SK-N-SH (cell line): ENCODE data around the gene FBN1. TPM values are rescaled to one million over a fixed set of nuclear protein-coding genes. Genes with fewer than 3 reads are reported as not detected.

Source experiments
- CTCF ChIA-PET: fragments of 300-600, 350-600 bp; formaldehyde crosslinking; extraction: SDS; loops from one replicate; lab custom pipeline; 2021; lab: Yijun Ruan, JAX
- POLR2A ChIA-PET: fragments of 350-600 bp; sonication (Branson Sonifier 250); formaldehyde crosslinking; extraction: SDS; loops from one replicate; lab custom pipeline; 2020; ENCODE audit warnings: antibody characterized with exemption, inconsistent platforms; lab: Yijun Ruan, JAX
- DNase-seq: peaks from one replicate; pipeline ENCODE4 v3.0.0; 2012
- H2AFZ ChIP-seq: fragments of 200-600 bp; sonication (generic); 2 replicates; pipeline ENCODE4 v1.8.1; 2016; ENCODE audit warnings: antibody characterized with exemption, mild to moderate bottlenecking, low read depth
- H3F3A ChIP-seq: fragments of 200-600 bp; sonication (generic); replicated peaks from 2 replicates; pipeline ENCODE3; 2016; ENCODE audit warnings: antibody characterized with exemption, mild to moderate bottlenecking; ENCODE audit not compliant: insufficient read depth
- H3K27ac ChIP-seq, 2 experiments: fragments of 200-500 bp in 1 of 2; fragments of 200-600 bp in 1 of 2; sonication (Bioruptor generic) in 1 of 2; sonication (generic), shearing (Covaris generic) in 1 of 2; 2 replicates each; pipeline versions ENCODE4 v1.5.1 to v1.6.1; 2014 to 2016; ENCODE audit warnings: low read depth in 2 of 2, inconsistent platforms in 1 of 2, low read length in 1 of 2, mild to moderate bottlenecking in 1 of 2, mixed read lengths in 1 of 2
- H3K27me3 ChIP-seq: fragments of 200-600 bp; sonication (generic), shearing (Covaris generic); 2 replicates; pipeline ENCODE4 v1.6.1; 2016; ENCODE audit warnings: mixed run types; ENCODE audit not compliant: insufficient read depth
- H3K36me3 ChIP-seq, 2 experiments: fragments of 200-500 bp in 1 of 2; fragments of 200-600 bp in 1 of 2; sonication (Bioruptor generic) in 1 of 2; sonication (generic) in 1 of 2; replicated peaks in 1 of 2; 2 replicates each; pipeline versions ENCODE3 to v1.5.1; 2014 to 2016; ENCODE audit warnings: low read length in 1 of 2, mild to moderate bottlenecking in 1 of 2; ENCODE audit not compliant: insufficient read depth in 2 of 2, control insufficient read depth in 1 of 2
- H3K4me1 ChIP-seq, 2 experiments: fragments of 200-500 bp in 1 of 2; fragments of 200-600 bp in 1 of 2; sonication (Bioruptor generic) in 1 of 2; sonication (generic), shearing (Covaris generic) in 1 of 2; 2 replicates each; pipeline versions ENCODE4 v1.5.1 to v1.6.1; 2014 to 2016; ENCODE audit warnings: low read depth in 1 of 2, low read length in 1 of 2, mixed run types in 1 of 2; ENCODE audit not compliant: insufficient read depth in 2 of 2, control insufficient read depth in 1 of 2
- H3K4me2 ChIP-seq: fragments of 200-600 bp; sonication (generic), shearing (Covaris generic); 2 replicates; pipeline ENCODE4 v1.6.1; 2017; ENCODE audit warnings: mixed run types
- H3K4me3 ChIP-seq, 2 experiments: fragments of 200-500 bp in 1 of 2; fragments of 200-600 bp in 1 of 2; sonication (Bioruptor generic) in 1 of 2; sonication (generic), shearing (Covaris generic) in 1 of 2; 2 replicates each; pipeline versions ENCODE4 v1.5.1 to v1.8.1; 2014 to 2016; ENCODE audit warnings: low read depth in 2 of 2, inconsistent platforms in 1 of 2, low read length in 1 of 2, mild to moderate bottlenecking in 1 of 2, mixed read lengths in 1 of 2, moderate library complexity in 1 of 2
- H3K79me2 ChIP-seq: fragments of 200-600 bp; sonication (generic); 2 replicates; pipeline ENCODE4 v1.8.1; 2017; ENCODE audit warnings: mild to moderate bottlenecking; ENCODE audit not compliant: insufficient read depth
- H3K9ac ChIP-seq: fragments of 200-600 bp; sonication (generic); 2 replicates; pipeline ENCODE4 v1.6.1; 2017; ENCODE audit warnings: mixed run types
- H3K9me2 ChIP-seq: fragments of 200-600 bp; sonication (generic); 2 replicates; pipeline ENCODE4 v1.6.1; 2017; ENCODE audit warnings: mixed run types
- H3K9me3 ChIP-seq: fragments of 200-600 bp; sonication (generic); 2 replicates; pipeline ENCODE4 v1.6.1; 2017; ENCODE audit warnings: mixed run types, mild to moderate bottlenecking, moderate library complexity
- H4K20me1 ChIP-seq: fragments of 200-600 bp; sonication (generic); 2 replicates; pipeline ENCODE4 v1.6.1; 2017; ENCODE audit warnings: mild to moderate bottlenecking, mixed run types; ENCODE audit not compliant: insufficient read depth
- CHD2 ChIP-seq: fragments of 150-350 bp; IDR thresholded peaks from 2 replicates; pipeline ENCODE4 v1.6.1; 2018; ENCODE audit warnings: low read length; ENCODE audit not compliant: partially characterized antibody
- CTCF ChIP-seq: fragments of 200-600 bp; sonication (generic); IDR thresholded peaks from 2 replicates; pipeline ENCODE4 v1.6.1; 2017; ENCODE audit warnings: antibody characterized with exemption, mild to moderate bottlenecking, moderate library complexity
- ELF1 ChIP-seq: IDR thresholded peaks from 2 replicates; pipeline ENCODE4 v1.4.0; 2012
- EP300 ChIP-seq, 2 experiments: IDR thresholded peaks; 2 replicates each; pipeline versions ENCODE4 v1.4.0 to v1.6.1; 2012; ENCODE audit warnings: borderline replicate concordance in 1 of 2, low read depth in 1 of 2, low read length in 1 of 2
- EZH2phosphoT487 ChIP-seq: fragments of 200-600 bp; sonication (generic); IDR thresholded peaks from 2 replicates; pipeline ENCODE4 v1.6.1; 2017; ENCODE audit warnings: low read depth, mixed run types, mild to moderate bottlenecking, antibody characterized with exemption, moderate library complexity, borderline replicate concordance
- MEF2A ChIP-seq: IDR thresholded peaks from 2 replicates; pipeline ENCODE4 v1.4.0; 2012; ENCODE audit warnings: low read depth, borderline replicate concordance
- MXI1 ChIP-seq: IDR thresholded peaks from 2 replicates; pipeline ENCODE4 v1.6.1; 2012; ENCODE audit warnings: mild to moderate bottlenecking, low read depth, low read length, improper control_type of control experiment
- NFIC ChIP-seq: IDR thresholded peaks from 2 replicates; pipeline ENCODE4 v1.4.0; 2012; ENCODE audit warnings: borderline replicate concordance
- SIN3A ChIP-seq: IDR thresholded peaks from 2 replicates; pipeline ENCODE4 v1.6.1; 2012; ENCODE audit warnings: low read depth, mild to moderate bottlenecking, low read length, moderate library complexity, borderline replicate concordance
- TAF1 ChIP-seq: IDR thresholded peaks from 2 replicates; pipeline ENCODE4 v1.6.1; 2012; ENCODE audit warnings: low read depth, mild to moderate bottlenecking, low read length, moderate library complexity, borderline replicate concordance
- TCF12 ChIP-seq: IDR thresholded peaks from 2 replicates; pipeline ENCODE4 v1.4.0; 2012
- TEAD4 ChIP-seq: IDR thresholded peaks from 2 replicates; pipeline ENCODE4 v1.4.0; 2012; ENCODE audit warnings: mild to moderate bottlenecking, borderline replicate concordance; ENCODE audit not compliant: insufficient read depth
- YY1 ChIP-seq: IDR thresholded peaks from 2 replicates; pipeline ENCODE4 v1.4.0; 2012; ENCODE audit warnings: low read depth, mild to moderate bottlenecking
- WGBS: methylation state at CpG from one replicate; pipeline ENCODE4 v1.1.6; 2017; ENCODE audit warnings: low lambda C conversion rate; 5-methylcytosine and 5-hydroxymethylcytosine counted together
- polyA plus RNA-seq, 3 experiments: library from polyadenylated mRNA; depleted of rRNA; stranded (reverse); fragments of >200 nt; gene quantifications; 2 replicates each; pipeline ENCODE4 v1.2.3, GENCODE V29; 2012
- TF ChIP-seq, protein P1 (sequence below): IDR thresholded peaks from 2 replicates; pipeline ENCODE4 v1.4.0; 2012; ENCODE audit warnings: low read depth
- TF ChIP-seq, protein P2 (sequence below): IDR thresholded peaks from 2 replicates; pipeline ENCODE4; 2012
- TF ChIP-seq, protein P3 (sequence below): fragments of 150-350 bp; IDR thresholded peaks from 2 replicates; pipeline ENCODE4 v1.6.1; 2016; ENCODE audit warnings: mild to moderate bottlenecking, low read depth, low read length
- TF ChIP-seq, protein P4 (sequence below): IDR thresholded peaks from 2 replicates; pipeline ENCODE4 v1.4.0; 2012; ENCODE audit warnings: low read depth, borderline replicate concordance
- TF ChIP-seq, protein P5 (sequence below): IDR thresholded peaks from 2 replicates; pipeline ENCODE4 v1.6.1; 2012; ENCODE audit warnings: mild to moderate bottlenecking, low read depth, low read length, moderate library complexity

FBN1 gene
- polyA plus RNA-seq, 1 of the 3 experiments (the other 2 are of a cell fraction), result 248 TPM

GRCh38 chr15:48624700-48625099 is 20.8 kb downstream of the FBN1 start (continued):
- no peak for TF ChIP-seq EZH2phosphoT487
- TF ChIP-seq YY1, result no peak
- TF ChIP-seq, all 33 proteins: peak for 0

DNA sequence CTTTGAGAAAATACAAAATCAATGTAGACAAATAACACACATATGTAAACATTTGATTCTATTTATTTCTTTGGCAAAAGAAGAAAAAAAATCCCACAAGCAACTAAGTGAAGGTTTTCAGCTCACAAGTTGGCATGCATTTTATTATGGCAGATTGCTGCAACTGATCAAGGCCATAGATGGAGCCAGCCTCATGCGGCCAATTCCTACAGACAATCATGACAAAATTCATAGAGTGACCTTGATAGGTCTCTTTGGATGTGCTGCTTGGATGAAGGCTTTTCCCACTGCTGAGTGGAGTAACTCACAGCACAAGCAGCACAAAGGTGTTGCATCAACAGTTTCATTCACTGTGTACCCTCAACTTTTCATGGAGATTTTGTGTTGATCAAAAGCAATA is 22.1 kb downstream of the FBN1 start:
- no peak overlapping the region for H3K9ac ChIP-seq
- peaks cover 98% of the 10 kb centered on the region for H4K20me1 ChIP-seq
- no peak overlapping the region for H3K27ac ChIP-seq
- H3F3A ChIP-seq, result peaks cover 46% of the 10 kb centered on the region
- peaks cover 28 to 77% of the 10 kb centered on the region in 2 experiments for H3K36me3 ChIP-seq
- no peak for TF ChIP-seq TAF1
- TF ChIP-seq, protein P1, sequence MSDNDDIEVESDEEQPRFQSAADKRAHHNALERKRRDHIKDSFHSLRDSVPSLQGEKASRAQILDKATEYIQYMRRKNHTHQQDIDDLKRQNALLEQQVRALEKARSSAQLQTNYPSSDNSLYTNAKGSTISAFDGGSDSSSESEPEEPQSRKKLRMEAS, result no peak
- TF ChIP-seq, protein P2, sequence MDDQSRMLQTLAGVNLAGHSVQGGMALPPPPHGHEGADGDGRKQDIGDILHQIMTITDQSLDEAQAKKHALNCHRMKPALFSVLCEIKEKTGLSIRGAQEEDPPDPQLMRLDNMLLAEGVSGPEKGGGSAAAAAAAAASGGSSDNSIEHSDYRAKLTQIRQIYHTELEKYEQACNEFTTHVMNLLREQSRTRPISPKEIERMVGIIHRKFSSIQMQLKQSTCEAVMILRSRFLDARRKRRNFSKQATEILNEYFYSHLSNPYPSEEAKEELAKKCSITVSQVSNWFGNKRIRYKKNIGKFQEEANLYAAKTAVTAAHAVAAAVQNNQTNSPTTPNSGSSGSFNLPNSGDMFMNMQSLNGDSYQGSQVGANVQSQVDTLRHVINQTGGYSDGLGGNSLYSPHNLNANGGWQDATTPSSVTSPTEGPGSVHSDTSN, result no peak
- TF ChIP-seq TEAD4, result no peak
- TF ChIP-seq EP300 (IDR thresholded peaks at IDR 0.05; ENCODE audit: borderline replicate concordance in 1 of 2, low read depth in 1 of 2, low read length in 1 of 2), result no peak
- TF ChIP-seq MEF2A, result no peak
- TF ChIP-seq, protein P3, sequence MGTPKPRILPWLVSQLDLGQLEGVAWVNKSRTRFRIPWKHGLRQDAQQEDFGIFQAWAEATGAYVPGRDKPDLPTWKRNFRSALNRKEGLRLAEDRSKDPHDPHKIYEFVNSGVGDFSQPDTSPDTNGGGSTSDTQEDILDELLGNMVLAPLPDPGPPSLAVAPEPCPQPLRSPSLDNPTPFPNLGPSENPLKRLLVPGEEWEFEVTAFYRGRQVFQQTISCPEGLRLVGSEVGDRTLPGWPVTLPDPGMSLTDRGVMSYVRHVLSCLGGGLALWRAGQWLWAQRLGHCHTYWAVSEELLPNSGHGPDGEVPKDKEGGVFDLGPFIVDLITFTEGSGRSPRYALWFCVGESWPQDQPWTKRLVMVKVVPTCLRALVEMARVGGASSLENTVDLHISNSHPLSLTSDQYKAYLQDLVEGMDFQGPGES, result no peak
- TF ChIP-seq, protein P4, sequence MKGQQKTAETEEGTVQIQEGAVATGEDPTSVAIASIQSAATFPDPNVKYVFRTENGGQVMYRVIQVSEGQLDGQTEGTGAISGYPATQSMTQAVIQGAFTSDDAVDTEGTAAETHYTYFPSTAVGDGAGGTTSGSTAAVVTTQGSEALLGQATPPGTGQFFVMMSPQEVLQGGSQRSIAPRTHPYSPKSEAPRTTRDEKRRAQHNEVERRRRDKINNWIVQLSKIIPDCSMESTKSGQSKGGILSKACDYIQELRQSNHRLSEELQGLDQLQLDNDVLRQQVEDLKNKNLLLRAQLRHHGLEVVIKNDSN, result no peak
- TF ChIP-seq TCF12, result no peak
- TF ChIP-seq MXI1, result no peak
- TF ChIP-seq ELF1, result no peak
- no peak for TF ChIP-seq NFIC
- no peak for TF ChIP-seq CHD2
- TF ChIP-seq SIN3A, result no peak
- no peak for TF ChIP-seq CTCF
- TF ChIP-seq, protein P5, sequence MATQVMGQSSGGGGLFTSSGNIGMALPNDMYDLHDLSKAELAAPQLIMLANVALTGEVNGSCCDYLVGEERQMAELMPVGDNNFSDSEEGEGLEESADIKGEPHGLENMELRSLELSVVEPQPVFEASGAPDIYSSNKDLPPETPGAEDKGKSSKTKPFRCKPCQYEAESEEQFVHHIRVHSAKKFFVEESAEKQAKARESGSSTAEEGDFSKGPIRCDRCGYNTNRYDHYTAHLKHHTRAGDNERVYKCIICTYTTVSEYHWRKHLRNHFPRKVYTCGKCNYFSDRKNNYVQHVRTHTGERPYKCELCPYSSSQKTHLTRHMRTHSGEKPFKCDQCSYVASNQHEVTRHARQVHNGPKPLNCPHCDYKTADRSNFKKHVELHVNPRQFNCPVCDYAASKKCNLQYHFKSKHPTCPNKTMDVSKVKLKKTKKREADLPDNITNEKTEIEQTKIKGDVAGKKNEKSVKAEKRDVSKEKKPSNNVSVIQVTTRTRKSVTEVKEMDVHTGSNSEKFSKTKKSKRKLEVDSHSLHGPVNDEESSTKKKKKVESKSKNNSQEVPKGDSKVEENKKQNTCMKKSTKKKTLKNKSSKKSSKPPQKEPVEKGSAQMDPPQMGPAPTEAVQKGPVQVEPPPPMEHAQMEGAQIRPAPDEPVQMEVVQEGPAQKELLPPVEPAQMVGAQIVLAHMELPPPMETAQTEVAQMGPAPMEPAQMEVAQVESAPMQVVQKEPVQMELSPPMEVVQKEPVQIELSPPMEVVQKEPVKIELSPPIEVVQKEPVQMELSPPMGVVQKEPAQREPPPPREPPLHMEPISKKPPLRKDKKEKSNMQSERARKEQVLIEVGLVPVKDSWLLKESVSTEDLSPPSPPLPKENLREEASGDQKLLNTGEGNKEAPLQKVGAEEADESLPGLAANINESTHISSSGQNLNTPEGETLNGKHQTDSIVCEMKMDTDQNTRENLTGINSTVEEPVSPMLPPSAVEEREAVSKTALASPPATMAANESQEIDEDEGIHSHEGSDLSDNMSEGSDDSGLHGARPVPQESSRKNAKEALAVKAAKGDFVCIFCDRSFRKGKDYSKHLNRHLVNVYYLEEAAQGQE, result no peak
- 89% methylated on average over 1 of the region's 1 CpG for WGBS
- H3K27me3 ChIP-seq, result no peaks in the 10 kb centered on the region
- DNase-seq, result no peak
- no peaks in the 10 kb centered on the region for H3K9me2 ChIP-seq
- no peaks in the 10 kb centered on the region for H3K9me3 ChIP-seq
- H3K4me2 ChIP-seq, result no peak overlapping the region
- ChIA-PET CTCF (no interaction called here), POLR2A (no interaction called here)
- H3K4me3 ChIP-seq, result no peak overlapping the region
- H3K79me2 ChIP-seq, result peaks cover 100% of the 10 kb centered on the region
- H3K4me1 ChIP-seq, result peaks cover 0 to 30% of the 10 kb centered on the region in 2 experiments; a peak in 3 of 4 replicates
- no peak overlapping the region for H2AFZ ChIP-seq
